ENCODE measurements around the gene ARHGAP19.

Gene ARHGAP19

DNA sequence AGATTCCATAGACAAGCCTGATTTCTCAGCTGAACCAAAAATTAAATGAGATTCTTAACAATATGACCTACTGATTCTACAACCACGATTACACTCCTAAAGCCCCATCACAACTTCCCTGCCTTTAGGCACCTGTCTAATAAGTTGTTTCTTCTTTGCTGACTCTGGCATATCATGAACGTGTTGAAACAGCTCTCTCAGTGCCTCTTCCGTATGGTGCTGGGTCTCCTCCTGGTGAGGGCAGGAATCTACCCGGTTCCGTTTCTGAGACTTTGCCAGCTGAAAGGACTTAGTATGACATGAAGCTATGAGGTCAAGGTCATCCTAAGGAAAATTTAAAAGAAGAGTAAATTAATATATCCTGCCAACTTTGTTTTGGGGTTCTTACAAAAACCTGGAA lies 48.6 kb downstream of the ARHGAP19 start:
- POLR2A ChIA-PET (ENCODE audit: low non-redundant PET) = no interaction called here
- CTCF ChIA-PET = interaction anchor here (0.5 to 1.1 kb wide), 3 partner anchors 11 to 207 kb away, joined by 3 to 4 read pairs (median 3); no protein-coding TSS in a partner anchor
- H3K27ac ChIP-seq = no peak overlapping the region

DNA sequence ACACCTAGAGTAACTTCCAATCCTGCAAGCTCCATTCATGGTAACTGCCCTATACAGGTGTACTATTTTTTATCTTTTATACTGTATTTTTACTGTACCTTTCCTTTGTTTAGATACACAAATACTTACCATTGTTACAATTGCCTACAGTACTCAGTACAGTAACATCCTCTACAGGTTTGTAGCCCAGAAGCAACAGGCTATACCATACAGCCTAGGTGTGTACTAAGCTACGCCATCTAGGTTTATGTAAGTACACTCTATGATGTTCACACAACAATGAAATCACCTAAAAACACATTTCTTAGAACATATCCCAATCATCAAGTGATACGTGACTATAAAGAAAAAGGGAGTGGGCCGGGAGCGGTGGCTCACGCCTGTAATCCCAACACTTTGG lies 53.6 kb downstream of the ARHGAP19 start:
- TF ChIP-seq, protein P1, sequence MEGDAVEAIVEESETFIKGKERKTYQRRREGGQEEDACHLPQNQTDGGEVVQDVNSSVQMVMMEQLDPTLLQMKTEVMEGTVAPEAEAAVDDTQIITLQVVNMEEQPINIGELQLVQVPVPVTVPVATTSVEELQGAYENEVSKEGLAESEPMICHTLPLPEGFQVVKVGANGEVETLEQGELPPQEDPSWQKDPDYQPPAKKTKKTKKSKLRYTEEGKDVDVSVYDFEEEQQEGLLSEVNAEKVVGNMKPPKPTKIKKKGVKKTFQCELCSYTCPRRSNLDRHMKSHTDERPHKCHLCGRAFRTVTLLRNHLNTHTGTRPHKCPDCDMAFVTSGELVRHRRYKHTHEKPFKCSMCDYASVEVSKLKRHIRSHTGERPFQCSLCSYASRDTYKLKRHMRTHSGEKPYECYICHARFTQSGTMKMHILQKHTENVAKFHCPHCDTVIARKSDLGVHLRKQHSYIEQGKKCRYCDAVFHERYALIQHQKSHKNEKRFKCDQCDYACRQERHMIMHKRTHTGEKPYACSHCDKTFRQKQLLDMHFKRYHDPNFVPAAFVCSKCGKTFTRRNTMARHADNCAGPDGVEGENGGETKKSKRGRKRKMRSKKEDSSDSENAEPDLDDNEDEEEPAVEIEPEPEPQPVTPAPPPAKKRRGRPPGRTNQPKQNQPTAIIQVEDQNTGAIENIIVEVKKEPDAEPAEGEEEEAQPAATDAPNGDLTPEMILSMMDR (conservative IDR thresholded peaks at IDR 0.05; ENCODE audit: low read depth) = no peak
- POLR2A ChIA-PET (ENCODE audit: low non-redundant PET) = no interaction called here
- no peak for DNase-seq (ENCODE audit: low spot score)
- CTCF ChIA-PET = interaction anchor here (0.6 kb wide), 1 partner anchor 89 kb away, joined by 4 read pairs; no protein-coding TSS in a partner anchor
- H3K27ac ChIP-seq = no peak overlapping the region

More for the DNA sequence above, 48.6 kb downstream of the ARHGAP19 start:
- DNase-seq (ENCODE audit: low spot score) = no peak
- TF ChIP-seq, protein P1 (conservative IDR thresholded peaks at IDR 0.05; ENCODE audit: low read depth) = no peak

DNA sequence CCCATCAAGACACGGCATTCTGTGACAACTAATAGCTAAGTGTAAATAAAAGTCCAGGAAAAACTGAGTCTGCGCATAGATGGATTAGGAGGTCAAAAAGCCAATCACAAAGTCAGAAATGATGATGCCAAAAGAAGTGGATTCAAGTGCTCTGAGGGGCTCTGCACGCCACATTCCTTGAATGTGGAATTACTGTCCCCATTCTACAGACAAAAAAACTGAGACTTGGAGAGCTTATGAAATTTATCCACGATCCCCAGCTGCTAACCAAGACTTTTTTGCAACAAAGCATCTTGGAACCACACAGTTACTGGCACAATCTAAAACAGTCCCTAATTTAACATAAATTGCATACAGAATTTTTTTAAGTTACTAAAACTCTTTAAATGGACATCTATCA lies 57.1 kb downstream of the ARHGAP19 start:
- H3K27ac ChIP-seq = no peak overlapping the region
- TF ChIP-seq, protein P1 (conservative IDR thresholded peaks at IDR 0.05; ENCODE audit: low read depth) = no peak
- ChIA-PET POLR2A (ENCODE audit: low non-redundant PET) (no interaction called here), CTCF (interaction anchor here (1.7 to 2.1 kb wide), 2 partner anchors 29 to 162 kb away, joined by 5 to 8 read pairs; no protein-coding TSS in a partner anchor)
- DNase-seq (ENCODE audit: low spot score) = no peak

DNA sequence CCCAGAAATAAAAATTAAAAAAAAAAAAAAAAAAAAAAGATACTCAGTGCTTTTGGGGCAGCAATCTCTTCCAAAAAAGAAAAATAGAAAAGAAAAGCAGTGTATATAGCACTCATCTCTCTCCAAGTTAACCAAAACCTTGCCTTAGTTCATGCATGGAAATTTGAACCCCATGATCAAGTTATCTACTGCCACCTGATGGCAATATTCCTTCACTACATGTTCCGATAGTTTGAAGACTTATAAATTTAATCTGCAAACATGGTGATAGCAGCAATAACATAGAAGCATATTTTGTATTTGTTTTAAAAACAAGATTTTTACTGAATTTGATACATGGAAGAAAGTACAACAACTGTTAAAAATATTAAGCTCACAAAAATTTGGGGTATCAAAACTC lies 58.0 kb downstream of the ARHGAP19 start:
- peak; percentile 28 for DNase-seq (ENCODE audit: low spot score)

DNA sequence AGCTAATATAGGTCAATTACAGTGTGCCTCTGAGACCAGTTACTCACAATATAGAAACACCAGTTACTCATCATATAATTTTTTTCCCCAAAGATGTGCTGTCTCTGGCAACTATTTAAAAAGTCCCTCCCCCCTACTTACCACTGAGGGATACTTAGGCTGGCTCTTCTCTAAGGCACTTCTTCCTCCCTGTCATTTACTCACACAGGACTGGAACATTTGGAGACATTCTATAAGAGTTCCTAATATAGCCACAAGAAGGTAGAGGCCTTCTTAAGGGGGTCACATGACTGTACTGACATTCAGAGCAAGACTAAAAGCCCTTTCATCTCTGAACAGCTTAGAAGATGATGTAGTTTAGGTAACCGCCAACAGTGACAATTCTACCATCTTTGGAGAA lies 62.3 kb downstream of the ARHGAP19 start:
- ChIA-PET CTCF (interaction anchor here (0.6 to 1.2 kb wide), 2 partner anchors 20 to 195 kb away, joined by 3 to 6 read pairs; no protein-coding TSS in a partner anchor), POLR2A (ENCODE audit: low non-redundant PET) (no interaction called here)
- DNase-seq (ENCODE audit: low spot score) = no peak
- no peak overlapping the region for H3K27ac ChIP-seq
- TF ChIP-seq, protein P1 (conservative IDR thresholded peaks at IDR 0.05; ENCODE audit: low read depth) = no peak

More for the DNA sequence above, 58.0 kb downstream of the ARHGAP19 start:
- no peak overlapping the region for H3K27ac ChIP-seq
- TF ChIP-seq, protein P1 (conservative IDR thresholded peaks at IDR 0.05; ENCODE audit: low read depth) = peak; percentile 65
- CTCF ChIA-PET = interaction anchor here (0.6 to 2.1 kb wide), 8 partner anchors 22 to 591 kb away, joined by 3 to 8 read pairs (median 4); partner anchors contain the start of gene ARHGAP19
- POLR2A ChIA-PET (ENCODE audit: low non-redundant PET) = no interaction called here

DNA sequence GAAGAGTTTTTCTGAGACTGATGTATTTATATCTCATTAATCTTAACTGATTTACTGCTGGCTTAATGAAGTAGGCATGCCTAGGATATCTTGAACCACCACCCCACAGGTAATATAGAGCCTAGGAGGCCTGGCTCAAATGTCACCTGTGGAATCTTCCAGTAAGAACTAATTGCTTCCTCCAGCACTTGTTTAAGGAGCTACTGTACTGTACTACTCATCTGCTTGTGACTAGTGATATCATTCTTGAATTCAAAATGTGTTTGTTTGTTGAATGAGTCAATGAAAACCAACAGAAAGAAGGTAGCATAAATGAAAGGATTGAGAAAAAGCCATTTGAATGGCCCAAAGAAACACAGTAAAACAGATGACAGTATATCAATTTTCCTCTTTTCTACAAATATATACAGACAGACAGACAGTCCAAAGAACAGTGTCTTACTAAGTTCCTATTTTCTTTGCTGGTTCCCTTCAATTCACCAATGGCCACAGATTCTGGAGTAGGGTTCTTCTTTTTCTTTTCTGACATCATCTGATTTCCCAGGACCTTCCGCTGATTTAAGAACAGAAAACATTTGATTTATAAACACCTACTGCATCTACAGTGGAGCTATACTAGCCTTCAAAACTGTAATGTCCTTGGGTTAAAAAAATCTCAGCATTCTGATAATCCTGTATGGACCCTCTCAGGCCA lies 63.0 kb downstream of the ARHGAP19 start:
- ChIA-PET POLR2A (ENCODE audit: low non-redundant PET) (no interaction called here), CTCF (interaction anchor here (1.2 kb wide), 1 partner anchor 19 kb away, joined by 6 read pairs; no protein-coding TSS in a partner anchor)
- H3K27ac ChIP-seq = no peak overlapping the region
- TF ChIP-seq, protein P1 (conservative IDR thresholded peaks at IDR 0.05; ENCODE audit: low read depth) = no peak
- DNase-seq (ENCODE audit: low spot score) = no peak

Data from RWPE1 (cell line).